ENCODE results near the gene DOCK9. TPM values are rescaled to one million over a fixed set of nuclear protein-coding genes. Genes with fewer than 3 reads are reported as not detected.

Gene DOCK9
- total and polyA plus RNA-seq, 5 experiments from 2014 or later = 6.6 to 211 (median 36.8) TPM

- Mint-ChIP-seq H3K4me3 (no peak overlapping the region), H3K27me3 (peaks cover 6 to 28% (median 17%) of the 10 kb centered on the region in 5 donors), H3K36me3 (peaks cover 3 to 20% (median 8%) of the 10 kb centered on the region in 3 donors), H3K9me3 (peaks cover 0 to 36% (median 12%) of the 10 kb centered on the region in 9 donors), H3K27ac (peak overlapping the region in 2 of 10 donors; percentile 3 to 28), H3K4me1 (no peaks in the 10 kb centered on the region)
- DNase-seq (no peak), ATAC-seq (no peak)
- POLR2A ChIA-PET = no interaction called here
Observed at GRCh38 chr13:98787173-98787572, 190.7 kb downstream of the DOCK9 start.

- no peak for DNase-seq
- H3K36me3 Mint-ChIP-seq = peaks cover 0 to 13% (median 0%) of the 10 kb centered on the region in 3 donors
- H3K27me3 Mint-ChIP-seq = peaks cover 10 to 40% (median 20%) of the 10 kb centered on the region in 5 donors
- H3K27ac Mint-ChIP-seq = no peak overlapping the region
- no peak for ATAC-seq
- H3K9me3 Mint-ChIP-seq = peaks cover 0 to 26% (median 11%) of the 10 kb centered on the region in 9 donors
- H3K4me3 Mint-ChIP-seq = no peak overlapping the region
- H3K4me1 Mint-ChIP-seq = no peaks in the 10 kb centered on the region
- POLR2A ChIA-PET = no interaction called here
Observed at GRCh38 chr13:98786023-98786422, 191.8 kb downstream of the DOCK9 start.

GRCh38 chr13:98785405-98785804 lies 192.5 kb downstream of the DOCK9 start:
- peaks cover 0 to 23% (median 10%) of the 10 kb centered on the region in 9 donors for H3K9me3 Mint-ChIP-seq
- no peak overlapping the region for H3K4me3 Mint-ChIP-seq
- peaks cover 0 to 10% (median 0%) of the 10 kb centered on the region in 3 donors for H3K36me3 Mint-ChIP-seq
- DNase-seq (no peak), ATAC-seq (no peak)
- POLR2A ChIA-PET = no interaction called here
- peaks cover 13 to 43% (median 24%) of the 10 kb centered on the region in 5 donors for H3K27me3 Mint-ChIP-seq
- no peaks in the 10 kb centered on the region for H3K4me1 Mint-ChIP-seq
- no peak overlapping the region for H3K27ac Mint-ChIP-seq

- H3K4me1 Mint-ChIP-seq = no peaks in the 10 kb centered on the region
- H3K9me3 Mint-ChIP-seq = peaks cover 0 to 18% (median 8%) of the 10 kb centered on the region in 9 donors
- no peak overlapping the region for H3K4me3 Mint-ChIP-seq
- ATAC-seq (no peak), DNase-seq (no peak)
- H3K27ac Mint-ChIP-seq = no peak overlapping the region
- POLR2A ChIA-PET = no interaction called here
- peaks cover 0 to 6% (median 0%) of the 10 kb centered on the region in 3 donors for H3K36me3 Mint-ChIP-seq
- peaks cover 13 to 42% (median 24%) of the 10 kb centered on the region in 5 donors for H3K27me3 Mint-ChIP-seq
Observed at GRCh38 chr13:98784666-98785065, 193.2 kb downstream of the DOCK9 start.

- ATAC-seq (no peak), DNase-seq (no peak)
- peaks cover 13 to 41% (median 26%) of the 10 kb centered on the region in 5 donors for H3K27me3 Mint-ChIP-seq
- no peak overlapping the region for H3K4me3 Mint-ChIP-seq
- H3K36me3 Mint-ChIP-seq = no peaks in the 10 kb centered on the region
- POLR2A ChIA-PET = no interaction called here
- peaks cover 0 to 12% (median 7%) of the 10 kb centered on the region in 9 donors for H3K9me3 Mint-ChIP-seq
- H3K27ac Mint-ChIP-seq = no peak overlapping the region
- H3K4me1 Mint-ChIP-seq = no peaks in the 10 kb centered on the region
Observed at GRCh38 chr13:98783856-98784478, 193.9 kb downstream of the DOCK9 start.

- no peak for DNase-seq
- ATAC-seq = no peak
- H3K36me3 Mint-ChIP-seq = no peaks in the 10 kb centered on the region
- no peaks in the 10 kb centered on the region for H3K4me1 Mint-ChIP-seq
- H3K4me3 Mint-ChIP-seq = no peak overlapping the region
- H3K27me3 Mint-ChIP-seq = peaks cover 15 to 47% (median 27%) of the 10 kb centered on the region in 5 donors
- POLR2A ChIA-PET = no interaction called here
- peaks cover 0 to 3% (median 0%) of the 10 kb centered on the region in 9 donors for H3K9me3 Mint-ChIP-seq
- H3K27ac Mint-ChIP-seq = no peak overlapping the region
Observed at GRCh38 chr13:98782654-98783053, 195.2 kb downstream of the DOCK9 start.

GRCh38 chr13:98781905-98782304 lies 196.0 kb downstream of the DOCK9 start:
- Mint-ChIP-seq H3K4me3 (no peak overlapping the region), H3K27me3 (peaks cover 16 to 41% (median 23%) of the 10 kb centered on the region in 5 donors), H3K4me1 (no peaks in the 10 kb centered on the region), H3K27ac (peak overlapping the region in 1 of 10 donors; percentile 15), H3K9me3 (peaks cover 0 to 2% (median 0%) of the 10 kb centered on the region in 9 donors), H3K36me3 (no peaks in the 10 kb centered on the region)
- ATAC-seq (no peak), DNase-seq (no peak)
- POLR2A ChIA-PET = interaction anchor here (0.6 kb wide), 1 partner anchor 1196 kb away, joined by 4 read pairs; no protein-coding TSS in a partner anchor

GRCh38 chr13:98781470-98781869 lies 196.4 kb downstream of the DOCK9 start:
- Mint-ChIP-seq H3K4me1 (no peaks in the 10 kb centered on the region), H3K27ac (no peak overlapping the region), H3K9me3 (peaks cover 0 to 2% (median 0%) of the 10 kb centered on the region in 9 donors), H3K4me3 (no peak overlapping the region), H3K36me3 (no peaks in the 10 kb centered on the region), H3K27me3 (peaks cover 18 to 37% (median 20%) of the 10 kb centered on the region in 5 donors)
- POLR2A ChIA-PET = no interaction called here
- DNase-seq = no peak
- no peak for ATAC-seq

GRCh38 chr13:98781045-98781444 lies 196.8 kb downstream of the DOCK9 start:
- ATAC-seq = no peak
- H3K9me3 Mint-ChIP-seq = peaks cover 0 to 2% (median 0%) of the 10 kb centered on the region in 9 donors

GRCh38 chr13:98780451-98780850 lies 197.4 kb downstream of the DOCK9 start:
- peaks cover 0 to 2% (median 0%) of the 10 kb centered on the region in 9 donors for H3K9me3 Mint-ChIP-seq
- H3K27me3 Mint-ChIP-seq = peaks cover 18 to 37% (median 21%) of the 10 kb centered on the region in 5 donors
- ATAC-seq = no peak
- no peak overlapping the region for H3K4me3 Mint-ChIP-seq
- no peaks in the 10 kb centered on the region for H3K4me1 Mint-ChIP-seq
- H3K27ac Mint-ChIP-seq = no peak overlapping the region
- DNase-seq = no peak
- POLR2A ChIA-PET = no interaction called here
- H3K36me3 Mint-ChIP-seq = no peaks in the 10 kb centered on the region

More at GRCh38 chr13:98781045-98781444, 196.8 kb downstream of the DOCK9 start:
- no peak overlapping the region for H3K27ac Mint-ChIP-seq
- POLR2A ChIA-PET = no interaction called here
- H3K4me1 Mint-ChIP-seq = no peaks in the 10 kb centered on the region
- H3K4me3 Mint-ChIP-seq = no peak overlapping the region
- H3K27me3 Mint-ChIP-seq = peaks cover 18 to 37% (median 20%) of the 10 kb centered on the region in 5 donors
- H3K36me3 Mint-ChIP-seq = no peaks in the 10 kb centered on the region
- no peak for DNase-seq

GRCh38 chr13:98779695-98780094 lies 198.2 kb downstream of the DOCK9 start:
- Mint-ChIP-seq H3K9me3 (peaks cover 0 to 2% (median 0%) of the 10 kb centered on the region in 9 donors), H3K4me1 (no peaks in the 10 kb centered on the region), H3K27me3 (peaks cover 18 to 37% (median 21%) of the 10 kb centered on the region in 5 donors), H3K4me3 (no peak overlapping the region), H3K36me3 (no peaks in the 10 kb centered on the region), H3K27ac (no peak overlapping the region)
- ATAC-seq (no peak), DNase-seq (no peak)
- POLR2A ChIA-PET = no interaction called here

GRCh38 chr13:98778749-98779148 lies 199.1 kb downstream of the DOCK9 start:
- DNase-seq = no peak
- Mint-ChIP-seq H3K9me3 (peaks cover 0 to 2% (median 0%) of the 10 kb centered on the region in 9 donors), H3K27me3 (peaks cover 18 to 37% (median 21%) of the 10 kb centered on the region in 5 donors), H3K27ac (no peak overlapping the region), H3K4me3 (no peak overlapping the region), H3K4me1 (no peaks in the 10 kb centered on the region), H3K36me3 (no peaks in the 10 kb centered on the region)
- ATAC-seq = no peak
- POLR2A ChIA-PET = no interaction called here

- POLR2A ChIA-PET = no interaction called here
Observed at GRCh38 chr13:98776644-98777043, 201.2 kb downstream of the DOCK9 start.

More at GRCh38 chr13:98776644-98777043, 201.2 kb downstream of the DOCK9 start:
- H3K36me3 Mint-ChIP-seq = no peaks in the 10 kb centered on the region
- no peaks in the 10 kb centered on the region for H3K4me1 Mint-ChIP-seq
- H3K9me3 Mint-ChIP-seq = peaks cover 0 to 2% (median 0%) of the 10 kb centered on the region in 9 donors
- peaks cover 18 to 31% (median 20%) of the 10 kb centered on the region in 5 donors for H3K27me3 Mint-ChIP-seq
- ATAC-seq (no peak), DNase-seq (no peak)
- H3K4me3 Mint-ChIP-seq = no peak overlapping the region
- no peak overlapping the region for H3K27ac Mint-ChIP-seq
